ENCODE data around the gene TRAF2. TPM values are rescaled to one million over a fixed set of nuclear protein-coding genes. Genes with fewer than 3 reads are reported as not detected.

Gene TRAF2
- total and polyA plus RNA-seq, 2 donors: 12.8 to 18.8 TPM

DNA sequence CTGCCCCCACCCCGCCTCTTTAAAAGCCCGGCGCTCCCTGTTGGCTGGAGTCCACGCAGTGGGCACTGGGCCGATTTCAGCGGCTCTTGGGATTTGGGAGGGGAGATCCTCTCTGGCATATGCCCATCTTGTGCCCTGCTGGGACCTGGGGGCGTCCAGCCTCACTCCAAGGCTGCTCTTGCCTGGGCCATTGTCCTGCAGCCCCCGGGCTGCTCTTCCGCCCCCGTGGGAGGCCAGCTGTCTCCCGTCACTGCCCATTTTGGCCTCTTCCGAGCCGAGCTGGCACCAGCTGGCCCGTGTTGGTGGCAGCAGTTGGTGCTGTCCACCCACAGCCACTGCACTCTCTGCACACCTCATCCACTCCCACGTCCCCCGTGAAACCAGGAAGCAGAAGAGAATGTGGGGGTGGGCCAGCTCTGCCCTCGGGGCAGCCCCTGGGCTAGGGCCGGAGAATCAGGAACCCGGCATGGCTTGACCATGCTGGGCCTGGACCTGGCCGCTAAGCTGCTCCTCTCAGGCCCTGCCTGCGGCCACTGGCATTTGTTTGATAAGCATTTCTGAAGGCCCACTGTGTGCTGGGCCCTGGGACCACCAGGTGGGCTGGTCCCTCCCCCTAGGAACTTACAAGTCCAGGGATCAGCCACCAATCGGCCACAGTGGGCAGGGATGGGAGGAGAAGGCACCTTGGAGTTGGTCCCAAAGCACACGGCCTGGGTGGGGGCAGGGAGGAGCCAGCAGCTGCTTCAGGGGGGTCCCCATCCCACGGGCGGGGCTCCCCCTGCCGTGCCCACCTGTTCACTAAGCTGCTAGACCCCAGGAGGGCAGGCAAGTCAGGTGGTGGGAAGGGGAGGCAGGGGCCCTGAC lies 60.9 kb downstream of the TRAF2 start:
- no peak for DNase-seq (ENCODE audit: low read depth in 6 of 9, low spot score in 9 of 9)
- Histone ChIP-seq H3K27me3 (ENCODE audit: control insufficient read depth in 2 of 2, insufficient read depth in 1 of 2, low read length in 1 of 2) (no peaks in the 10 kb centered on the region), H3K4me1 (ENCODE audit: control insufficient read depth in 2 of 2, insufficient read depth in 2 of 2, low read length in 2 of 2) (peaks cover 22 to 56% of the 10 kb centered on the region in 2 donors)

DNA sequence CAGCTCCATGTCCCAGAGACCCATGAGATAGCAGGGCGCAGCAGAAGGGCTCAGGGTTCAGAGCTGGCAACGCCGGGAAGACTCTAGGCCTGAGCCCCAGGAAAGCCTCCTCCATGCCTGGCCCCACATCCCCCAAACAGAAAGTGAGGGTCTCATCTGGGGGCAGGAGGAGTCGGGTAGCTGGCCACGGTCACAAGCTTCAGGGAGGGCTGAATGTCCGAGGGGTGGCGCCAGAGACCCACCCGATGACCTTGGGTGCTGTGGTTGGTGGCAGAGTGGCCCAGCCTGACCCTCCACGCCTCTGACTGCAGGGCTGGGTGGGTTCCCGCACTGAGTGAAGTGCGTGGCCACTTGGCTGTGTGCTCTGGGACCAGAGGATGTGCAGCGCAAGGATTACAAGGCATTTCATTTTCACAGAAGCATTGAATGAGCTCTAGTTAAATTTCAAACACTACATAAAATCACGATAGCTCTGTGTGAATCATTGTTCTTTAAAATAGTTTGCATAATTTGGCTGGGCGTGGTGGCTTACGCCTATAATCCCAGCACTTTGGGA lies 61.7 kb downstream of the TRAF2 start:
- WGBS: 75% methylated on average over 15 of the region's 15 CpGs
- Histone ChIP-seq H3K36me3 (ENCODE audit: control insufficient read depth in 2 of 2, insufficient read depth in 2 of 2, low read length in 1 of 2) (peaks cover 0 to 4% of the 10 kb centered on the region in 2 donors), H3K4me3 (ENCODE audit: low read length in 2 of 2) (no peak overlapping the region), H3K4me1 (ENCODE audit: control insufficient read depth in 2 of 2, insufficient read depth in 2 of 2, low read length in 2 of 2) (peaks cover 18 to 52% of the 10 kb centered on the region in 2 donors), H3K9me3 (ENCODE audit: control insufficient read depth in 2 of 2, insufficient read depth in 1 of 2, low read length in 1 of 2) (no peaks in the 10 kb centered on the region), H3K27me3 (ENCODE audit: control insufficient read depth in 2 of 2, insufficient read depth in 1 of 2, low read length in 1 of 2) (no peaks in the 10 kb centered on the region), H3K27ac (ENCODE audit: low read depth in 1 of 2, low read length in 1 of 2) (peak overlapping the region in 1 of 2 donors; percentile 3)
- no peak for DNase-seq (ENCODE audit: low read depth in 6 of 9, low spot score in 9 of 9)

More for the DNA sequence above, 60.9 kb downstream of the TRAF2 start:
- Histone ChIP-seq H3K4me3 (ENCODE audit: low read length in 2 of 2) (no peak overlapping the region), H3K36me3 (ENCODE audit: control insufficient read depth in 2 of 2, insufficient read depth in 2 of 2, low read length in 1 of 2) (peaks cover 7 to 12% of the 10 kb centered on the region in 2 donors), H3K27ac (ENCODE audit: low read depth in 1 of 2, low read length in 1 of 2) (no peak overlapping the region), H3K9me3 (ENCODE audit: control insufficient read depth in 2 of 2, insufficient read depth in 1 of 2, low read length in 1 of 2) (peaks cover 0 to under 1% of the 10 kb centered on the region in 2 donors)
- 89% methylated on average over 26 of the region's 26 CpGs for WGBS

DNA sequence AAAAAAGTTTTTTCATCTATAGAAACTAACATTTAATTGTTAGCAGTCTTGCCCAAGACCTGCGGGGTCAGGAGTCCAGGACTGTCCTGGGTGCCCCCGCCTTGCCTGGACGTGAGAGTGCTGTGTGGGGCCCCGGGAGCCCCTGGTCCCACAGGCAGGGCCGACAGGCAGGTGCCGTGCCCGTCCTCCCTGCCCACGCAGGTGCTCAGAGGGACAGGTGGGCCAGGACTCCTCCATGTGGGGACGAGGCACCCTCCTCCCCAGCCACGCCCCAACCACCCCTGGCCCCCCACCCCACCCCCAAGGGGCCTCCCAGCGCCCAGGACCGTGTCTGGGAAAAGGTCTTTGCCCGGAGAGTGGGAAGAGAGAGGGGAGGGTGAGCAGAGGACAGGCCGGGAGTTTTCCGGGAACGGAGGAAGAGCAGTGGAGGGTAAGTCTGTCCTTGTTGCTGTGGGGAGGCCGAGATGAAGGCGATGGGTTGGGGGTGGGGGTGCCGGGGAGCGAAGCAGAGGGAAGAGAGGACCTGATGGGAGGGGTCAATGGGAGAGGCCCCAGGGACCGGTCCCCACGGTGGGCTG lies 63.0 kb downstream of the TRAF2 start:
- Histone ChIP-seq H3K9me3 (ENCODE audit: control insufficient read depth in 2 of 2, insufficient read depth in 1 of 2, low read length in 1 of 2) (no peaks in the 10 kb centered on the region), H3K27ac (ENCODE audit: low read depth in 1 of 2, low read length in 1 of 2) (peak overlapping the region; percentile 67 to 77), H3K4me1 (ENCODE audit: control insufficient read depth in 2 of 2, insufficient read depth in 2 of 2, low read length in 2 of 2) (peaks cover 11 to 46% of the 10 kb centered on the region in 2 donors), H3K27me3 (ENCODE audit: control insufficient read depth in 2 of 2, insufficient read depth in 1 of 2, low read length in 1 of 2) (no peaks in the 10 kb centered on the region), H3K4me3 (ENCODE audit: low read length in 2 of 2) (peak overlapping the region; percentile 66 to 85), H3K36me3 (ENCODE audit: control insufficient read depth in 2 of 2, insufficient read depth in 2 of 2, low read length in 1 of 2) (no peaks in the 10 kb centered on the region)
- 15% methylated on average over 21 of the region's 22 CpGs for WGBS
- peak in 1 of 9 donors; percentile 11 for DNase-seq (ENCODE audit: low read depth in 6 of 9, low spot score in 9 of 9)

DNA sequence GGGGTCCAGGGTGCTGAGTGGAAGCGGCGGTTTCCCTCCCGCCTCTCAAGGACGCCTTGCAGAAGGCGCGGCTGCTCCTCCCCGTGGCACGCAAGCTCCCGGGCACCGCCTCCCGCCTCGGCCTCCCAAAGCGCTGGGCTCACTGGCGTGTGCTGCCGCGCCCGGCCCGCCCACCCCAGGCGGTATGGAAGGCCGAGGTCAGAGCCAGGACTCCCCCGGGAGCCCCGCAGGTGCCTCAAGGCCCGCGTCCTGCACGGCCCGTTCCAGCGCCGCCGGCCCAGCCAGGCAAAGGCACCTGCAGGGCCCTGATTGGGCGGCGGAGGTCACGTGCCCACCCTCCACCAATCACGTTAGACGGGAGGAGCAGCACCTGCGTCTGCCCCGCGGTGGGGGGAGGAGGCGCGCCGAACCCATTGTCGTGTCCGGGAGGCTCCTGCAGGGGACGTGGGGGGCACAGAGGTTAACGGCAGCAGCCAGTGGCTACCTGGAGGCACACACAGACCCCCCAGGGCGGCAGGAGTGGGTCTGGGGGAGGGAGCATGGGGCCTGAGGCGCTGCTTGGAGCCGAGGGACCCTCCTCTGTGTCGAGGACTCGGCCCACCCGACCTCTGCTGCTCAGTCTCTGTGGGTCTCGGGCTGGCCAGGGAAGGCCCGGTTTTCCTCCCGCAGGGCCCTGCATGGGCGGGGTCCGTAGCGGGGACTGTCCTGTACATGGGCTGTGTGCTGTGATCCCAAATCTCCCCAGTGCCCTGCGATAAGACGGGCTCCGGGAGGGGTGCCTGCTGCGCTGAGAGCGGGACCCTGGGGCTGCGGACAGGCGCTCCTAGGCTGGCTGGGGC lies 63.7 kb downstream of the TRAF2 start:
- H3K4me3 ChIP-seq (ENCODE audit: low read length in 2 of 2): peak overlapping the region; percentile 66 to 85
- DNase-seq (ENCODE audit: low read depth in 6 of 9, low spot score in 9 of 9): peak; percentile 85 to 98 (median 95)
- WGBS: 9% methylated on average over 63 of the region's 63 CpGs
- no peaks in the 10 kb centered on the region for H3K36me3 ChIP-seq (ENCODE audit: control insufficient read depth in 2 of 2, insufficient read depth in 2 of 2, low read length in 1 of 2)
- no peaks in the 10 kb centered on the region for H3K9me3 ChIP-seq (ENCODE audit: control insufficient read depth in 2 of 2, insufficient read depth in 1 of 2, low read length in 1 of 2)
- H3K4me1 ChIP-seq (ENCODE audit: control insufficient read depth in 2 of 2, insufficient read depth in 2 of 2, low read length in 2 of 2): peaks cover 9 to 42% of the 10 kb centered on the region in 2 donors
- no peaks in the 10 kb centered on the region for H3K27me3 ChIP-seq (ENCODE audit: control insufficient read depth in 2 of 2, insufficient read depth in 1 of 2, low read length in 1 of 2)
- H3K27ac ChIP-seq (ENCODE audit: low read depth in 1 of 2, low read length in 1 of 2): peak overlapping the region; percentile 67 to 84

DNA sequence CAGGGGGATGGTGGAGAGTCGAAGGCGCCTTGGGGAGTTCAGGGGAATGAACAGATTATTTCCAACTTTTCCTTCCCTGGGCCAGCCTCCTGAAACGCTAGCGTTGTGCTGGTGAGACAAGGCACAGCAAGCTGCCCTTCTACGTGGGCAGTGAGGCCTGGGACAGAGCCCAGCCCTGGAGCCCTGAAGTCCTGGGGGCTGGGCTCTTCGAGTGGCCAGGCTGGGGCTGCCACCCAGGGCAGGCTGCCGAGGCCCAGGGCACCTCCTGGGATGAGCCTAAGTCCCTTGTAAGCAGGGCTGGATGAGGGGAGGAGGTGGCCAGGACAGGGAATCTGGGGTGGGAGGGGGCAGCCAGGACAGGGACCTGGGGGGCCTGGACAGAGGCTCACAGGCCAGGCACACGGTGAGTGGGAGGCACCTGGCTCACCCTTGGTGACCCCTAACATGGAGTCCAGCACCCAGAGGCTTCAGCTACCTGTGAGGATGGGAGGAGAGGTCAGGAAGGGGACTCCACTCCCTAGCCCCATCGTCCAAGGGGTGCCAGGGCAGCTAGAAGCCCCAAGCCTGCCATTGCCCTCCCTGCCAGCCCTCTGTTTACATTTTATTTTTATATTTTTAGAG lies 64.5 kb downstream of the TRAF2 start:
- H3K9me3 ChIP-seq (ENCODE audit: control insufficient read depth in 2 of 2, insufficient read depth in 1 of 2, low read length in 1 of 2): no peaks in the 10 kb centered on the region
- 85% methylated on average over 9 of the region's 9 CpGs for WGBS
- H3K4me3 ChIP-seq (ENCODE audit: low read length in 2 of 2): peak overlapping the region; percentile 66 to 85
- H3K36me3 ChIP-seq (ENCODE audit: control insufficient read depth in 2 of 2, insufficient read depth in 2 of 2, low read length in 1 of 2): no peaks in the 10 kb centered on the region
- H3K27me3 ChIP-seq (ENCODE audit: control insufficient read depth in 2 of 2, insufficient read depth in 1 of 2, low read length in 1 of 2): no peaks in the 10 kb centered on the region
- H3K27ac ChIP-seq (ENCODE audit: low read depth in 1 of 2, low read length in 1 of 2): peak overlapping the region; percentile 67 to 84
- no peak for DNase-seq (ENCODE audit: low read depth in 6 of 9, low spot score in 9 of 9)
- H3K4me1 ChIP-seq (ENCODE audit: control insufficient read depth in 2 of 2, insufficient read depth in 2 of 2, low read length in 2 of 2): peaks cover 7 to 38% of the 10 kb centered on the region in 2 donors

DNA sequence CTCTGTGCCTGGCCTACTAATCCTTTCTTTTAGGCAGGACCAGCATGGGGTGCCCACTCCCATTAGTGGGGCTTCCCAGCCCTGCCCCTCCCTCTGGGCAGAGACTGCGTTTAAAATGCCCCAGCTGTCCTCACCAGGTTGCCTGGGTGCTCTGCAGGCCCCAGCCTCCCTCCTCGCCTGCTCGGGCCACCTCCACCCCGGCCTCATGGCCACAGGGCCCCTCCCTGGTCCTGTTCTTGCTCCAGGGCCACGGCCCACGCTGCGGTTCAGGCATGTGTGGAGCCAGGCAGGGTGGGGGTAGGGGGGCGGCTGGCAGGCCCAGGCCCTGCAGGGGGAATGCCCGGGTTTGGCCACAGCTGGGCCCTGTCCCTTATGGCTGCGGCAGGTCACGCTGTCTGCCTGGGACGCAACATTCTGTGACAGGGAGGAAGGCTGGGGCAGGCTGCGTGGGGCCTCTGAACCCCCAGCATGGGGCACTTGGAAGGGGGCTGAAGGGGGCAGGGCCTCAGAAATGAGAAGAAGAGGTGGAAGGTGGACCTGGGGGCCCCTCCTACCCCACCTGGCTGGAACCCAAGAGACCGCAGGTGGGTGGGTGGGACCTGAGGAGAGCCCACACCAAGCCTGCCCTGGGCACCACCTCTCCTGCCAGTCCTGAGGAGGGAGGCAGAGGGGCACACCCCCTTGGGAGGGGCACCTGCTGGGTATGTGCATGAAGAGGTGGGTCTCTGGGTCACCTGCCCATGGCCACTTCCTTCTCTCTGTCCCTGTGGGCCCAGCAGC lies 65.4 kb downstream of the TRAF2 start, which contains the start of gene LCN12:
Gene LCN12, plus strand, starts transcription at position 733 of the 780 bp plus-strand sequence. CDS start 55 bp downstream, outside the sequence.
- peaks cover 7 to 38% of the 10 kb centered on the region in 2 donors for H3K4me1 ChIP-seq (ENCODE audit: control insufficient read depth in 2 of 2, insufficient read depth in 2 of 2, low read length in 2 of 2)
- no peaks in the 10 kb centered on the region for H3K36me3 ChIP-seq (ENCODE audit: control insufficient read depth in 2 of 2, insufficient read depth in 2 of 2, low read length in 1 of 2)
- no peak within 1 kb of the TSS for H3K27ac ChIP-seq (ENCODE audit: low read depth in 1 of 2, low read length in 1 of 2)
- no peaks in the 10 kb centered on the region for H3K9me3 ChIP-seq (ENCODE audit: control insufficient read depth in 2 of 2, insufficient read depth in 1 of 2, low read length in 1 of 2)
- WGBS: 94% methylated on average over 14 of the region's 14 CpGs
- no peak for DNase-seq (ENCODE audit: low read depth in 6 of 9, low spot score in 9 of 9)
- no peaks in the 10 kb centered on the region for H3K27me3 ChIP-seq (ENCODE audit: control insufficient read depth in 2 of 2, insufficient read depth in 1 of 2, low read length in 1 of 2)
- no peak within 1 kb of the TSS for H3K4me3 ChIP-seq (ENCODE audit: low read length in 2 of 2)

DNA sequence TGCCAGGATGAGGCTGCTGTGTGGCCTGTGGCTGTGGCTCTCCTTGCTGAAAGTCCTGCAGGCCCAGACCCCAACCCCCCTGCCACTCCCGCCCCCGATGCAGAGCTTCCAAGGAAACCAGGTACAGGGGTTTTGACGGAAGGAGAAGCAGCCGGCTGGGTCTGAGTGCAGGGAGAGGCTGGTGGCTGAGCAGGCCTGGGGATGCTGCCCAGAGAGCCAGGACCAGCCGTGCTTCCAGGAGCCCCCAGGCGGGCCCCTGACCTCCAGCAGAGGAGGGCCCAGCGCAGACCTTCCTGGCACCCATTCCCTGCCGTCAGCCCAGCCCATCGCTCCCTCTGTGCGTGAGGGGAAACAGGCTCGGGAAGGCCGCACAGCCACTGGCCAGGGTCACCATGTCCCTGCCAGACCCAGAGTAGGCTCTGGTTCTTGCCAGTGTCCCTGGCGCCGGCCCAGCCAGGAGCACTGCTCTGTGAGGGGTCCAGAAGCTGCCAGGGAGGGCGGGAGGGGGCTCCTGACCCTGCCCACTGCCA lies 66.1 kb downstream of the TRAF2 start:
- peaks cover 7 to 35% of the 10 kb centered on the region in 2 donors for H3K4me1 ChIP-seq (ENCODE audit: control insufficient read depth in 2 of 2, insufficient read depth in 2 of 2, low read length in 2 of 2)
- H3K9me3 ChIP-seq (ENCODE audit: control insufficient read depth in 2 of 2, insufficient read depth in 1 of 2, low read length in 1 of 2): no peaks in the 10 kb centered on the region
- WGBS: 93% methylated on average over 15 of the region's 15 CpGs
- H3K27ac ChIP-seq (ENCODE audit: low read depth in 1 of 2, low read length in 1 of 2): no peak overlapping the region
- no peak for DNase-seq (ENCODE audit: low read depth in 6 of 9, low spot score in 9 of 9)
- H3K4me3 ChIP-seq (ENCODE audit: low read length in 2 of 2): no peak overlapping the region
- no peaks in the 10 kb centered on the region for H3K36me3 ChIP-seq (ENCODE audit: control insufficient read depth in 2 of 2, insufficient read depth in 2 of 2, low read length in 1 of 2)
- H3K27me3 ChIP-seq (ENCODE audit: control insufficient read depth in 2 of 2, insufficient read depth in 1 of 2, low read length in 1 of 2): no peaks in the 10 kb centered on the region

Measured in thymus (tissue), 11 donors.